WTC11 (cell line): Measurements from ENCODE around the gene DCLK2. TPM values are rescaled to one million over a fixed set of nuclear protein-coding genes. Genes with fewer than 3 reads are reported as not detected.

Experiments used
- ATAC-seq: fragments of 200-7000 bp; cut with Tn5 transposase; 2 replicates; pipeline ENCODE4 v1.10.0; 2021; ENCODE audit warnings: mild to moderate bottlenecking, moderate library complexity
- CTCF ChIA-PET: fragments of 300-600 bp; sonication (Branson Sonifier 250); formaldehyde crosslinking; loops from one replicate; lab custom pipeline; 2021; ENCODE audit warnings: antibody characterized with exemption; lab: Charles Lee
- POLR2A ChIA-PET: fragments of 350-600 bp; sonication (Branson Sonifier 250); formaldehyde crosslinking; loops from one replicate; lab custom pipeline; 2021; ENCODE audit warnings: antibody characterized with exemption; lab: Charles Lee
- DNase-seq: peaks from one replicate; pipeline ENCODE4 v3.0.0; 2021; ENCODE audit warnings: low spot score
- H3K27ac Mint-ChIP-seq: 2 replicates; pipeline ENCODE4 v1.8.0; 2021; ENCODE audit warnings: mixed read lengths
- H3K27me3 Mint-ChIP-seq: 2 replicates; pipeline ENCODE4 v1.8.0; 2021; ENCODE audit warnings: low read depth, mild to moderate bottlenecking, moderate library complexity, mixed read lengths
- H3K36me3 Mint-ChIP-seq: 2 replicates; pipeline ENCODE4 v1.8.0; 2021; ENCODE audit warnings: mixed read lengths
- H3K4me1 Mint-ChIP-seq: 2 replicates; pipeline ENCODE4 v1.8.0; 2022; ENCODE audit warnings: mixed read lengths
- H3K4me3 Mint-ChIP-seq: 2 replicates; pipeline ENCODE4 v1.8.0; 2021; ENCODE audit warnings: mild to moderate bottlenecking, moderate library complexity, mixed read lengths
- H3K9me3 Mint-ChIP-seq: 2 replicates; pipeline ENCODE4 v1.8.0; 2021; ENCODE audit warnings: mixed read lengths
- CDX4 ChIP-seq: fragments of 250-450 bp; sonication (Bioruptor Pico); IDR thresholded peaks from 2 replicates; pipeline ENCODE4 v1.9.0; 2021; ENCODE audit warnings: moderate library complexity, mild to moderate bottlenecking, inconsistent platforms, borderline replicate concordance
- ELF4 ChIP-seq: sonication (generic); formaldehyde crosslinking; IDR thresholded peaks from 2 replicates; pipeline ENCODE4 v1.8.1; 2022; ENCODE audit warnings: low read depth, mild to moderate bottlenecking, moderate library complexity, missing genetic modification reagents
- ERG ChIP-seq: fragments of 250-450 bp; sonication (Bioruptor Pico); IDR thresholded peaks from 2 replicates; pipeline ENCODE4 v1.8.0; 2021; ENCODE audit warnings: mild to moderate bottlenecking
- FOXP1 ChIP-seq: sonication (generic); formaldehyde crosslinking; IDR thresholded peaks from 2 replicates; pipeline ENCODE4 v1.8.0; 2022; ENCODE audit warnings: missing genetic modification reagents, mild to moderate bottlenecking, moderate library complexity, borderline replicate concordance
- GTF2I ChIP-seq: fragments of 250-450 bp; sonication (Bioruptor Pico); conservative IDR thresholded peaks from 2 replicates; pipeline ENCODE4 v1.4.0; 2021; ENCODE audit warnings: mild to moderate bottlenecking
- HMGA2 ChIP-seq: fragments of 250-450 bp; sonication (Bioruptor Pico); IDR thresholded peaks from 2 replicates; pipeline ENCODE4 v1.4.0; 2021; ENCODE audit warnings: mild to moderate bottlenecking, moderate library complexity
- KAT7 ChIP-seq: sonication (generic); formaldehyde crosslinking; IDR thresholded peaks from 2 replicates; pipeline ENCODE4 v1.8.1; 2023; ENCODE audit warnings: missing genetic modification reagents, mild to moderate bottlenecking, borderline replicate concordance
- MXD4 ChIP-seq: fragments of 250-450 bp; sonication (Bioruptor Pico); IDR thresholded peaks from 2 replicates; pipeline ENCODE4 v1.8.0; 2021; ENCODE audit warnings: mild to moderate bottlenecking, moderate library complexity, borderline replicate concordance
- NFE2L1 ChIP-seq: sonication (generic); formaldehyde crosslinking; IDR thresholded peaks from 2 replicates; pipeline ENCODE4 v1.8.1; 2023; ENCODE audit warnings: missing genetic modification reagents
- NR1H2 ChIP-seq: sonication (generic); formaldehyde crosslinking; IDR thresholded peaks from 2 replicates; pipeline ENCODE4 v1.9.0; 2021; ENCODE audit warnings: mild to moderate bottlenecking, moderate library complexity, missing genetic modification reagents
- NR2C2 ChIP-seq: sonication (generic); formaldehyde crosslinking; IDR thresholded peaks from 2 replicates; pipeline ENCODE4 v1.8.0; 2022; ENCODE audit warnings: mild to moderate bottlenecking, missing genetic modification reagents
- NR3C1 ChIP-seq: sonication (generic); formaldehyde crosslinking; conservative IDR thresholded peaks from 2 replicates; pipeline ENCODE4 v1.8.1; 2023; ENCODE audit warnings: low read depth, mild to moderate bottlenecking, missing genetic modification reagents
- TEAD1 ChIP-seq: sonication (generic); formaldehyde crosslinking; IDR thresholded peaks from 2 replicates; pipeline ENCODE4 v1.8.0; 2022; ENCODE audit warnings: mild to moderate bottlenecking, missing genetic modification reagents
- USF1 ChIP-seq: sonication (generic); formaldehyde crosslinking; IDR thresholded peaks from 2 replicates; pipeline ENCODE4 v1.8.0; 2022; ENCODE audit warnings: mild to moderate bottlenecking, missing genetic modification reagents
- ZBTB43 ChIP-seq: sonication (generic); formaldehyde crosslinking; IDR thresholded peaks from 2 replicates; pipeline ENCODE4 v1.8.1; 2023; ENCODE audit warnings: mild to moderate bottlenecking, missing genetic modification reagents
- ZNF138 ChIP-seq: sonication (generic); formaldehyde crosslinking; conservative IDR thresholded peaks from 2 replicates; pipeline ENCODE4 v1.8.1; 2022; ENCODE audit warnings: mild to moderate bottlenecking, moderate library complexity, missing genetic modification reagents
- ZNF263 ChIP-seq: sonication (generic); formaldehyde crosslinking; IDR thresholded peaks from 2 replicates; pipeline ENCODE4 v1.8.1; 2022; ENCODE audit warnings: low read depth, mild to moderate bottlenecking, moderate library complexity, missing genetic modification reagents
- ZNF396 ChIP-seq: fragments of 250-450 bp; sonication (Bioruptor Pico); IDR thresholded peaks from 2 replicates; pipeline ENCODE4 v1.8.0; 2021; ENCODE audit warnings: mild to moderate bottlenecking, moderate library complexity, borderline replicate concordance
- total RNA-seq: library from RNA; stranded (reverse); gene quantifications from 3 replicates; pipeline ENCODE4 v1.2.3, GENCODE V29; 2021
- TF ChIP-seq, protein P1 (sequence below): sonication (generic); formaldehyde crosslinking; IDR thresholded peaks from 2 replicates; pipeline ENCODE4 v1.8.1; 2023; ENCODE audit warnings: mild to moderate bottlenecking, moderate library complexity, missing genetic modification reagents
- TF ChIP-seq, protein P2 (sequence below): fragments of 250-450 bp; sonication (Bioruptor Pico); IDR thresholded peaks from 2 replicates; pipeline ENCODE4 v2.1.2; 2022; ENCODE audit warnings: mild to moderate bottlenecking, moderate library complexity
- TF ChIP-seq, protein P3 (sequence below): sonication (generic); formaldehyde crosslinking; IDR thresholded peaks from 2 replicates; pipeline ENCODE4 v1.8.0; 2023; ENCODE audit warnings: mild to moderate bottlenecking, missing genetic modification reagents
- TF ChIP-seq, protein P4 (sequence below): sonication (generic); formaldehyde crosslinking; conservative IDR thresholded peaks from 2 replicates; pipeline ENCODE4 v1.8.1; 2022; ENCODE audit warnings: mild to moderate bottlenecking, missing genetic modification reagents
- TF ChIP-seq, protein P5 (sequence below): sonication (generic); formaldehyde crosslinking; IDR thresholded peaks from 2 replicates; pipeline ENCODE4 v1.8.1; 2023; ENCODE audit warnings: mild to moderate bottlenecking, missing genetic modification reagents, moderate library complexity
- TF ChIP-seq, protein P6 (sequence below): sonication (generic); formaldehyde crosslinking; IDR thresholded peaks from 2 replicates; pipeline ENCODE4 v1.8.0; 2022; ENCODE audit warnings: mild to moderate bottlenecking, missing genetic modification reagents

Gene DCLK2
- total RNA-seq, 1 experiment from 2014 or later: 0.17 TPM

DNA sequence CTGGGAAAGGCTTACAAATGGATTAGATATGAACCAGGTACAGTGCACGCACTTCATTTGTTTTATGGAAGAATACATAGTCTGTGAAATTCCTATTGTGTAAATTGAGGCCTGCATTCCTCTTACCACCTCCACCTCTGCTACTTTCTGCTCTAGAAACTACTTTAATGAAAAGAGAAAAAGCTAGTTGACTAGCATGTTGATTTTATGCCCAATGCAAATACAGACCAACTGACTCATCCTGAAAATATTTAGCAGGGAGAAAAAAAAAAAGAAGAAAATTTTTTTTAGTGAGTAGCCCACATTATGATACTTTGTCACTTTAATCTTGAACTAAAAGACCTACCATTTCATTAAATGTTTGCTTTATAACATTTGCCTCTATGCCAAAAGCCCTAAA is 41.2 kb downstream of the DCLK2 start:
- H3K4me1 Mint-ChIP-seq: peaks cover 10% of the 10 kb centered on the region
- ChIA-PET CTCF (interaction anchor here (0.7 kb wide), 1 partner anchor 43 kb away, joined by 3 read pairs; no protein-coding TSS in a partner anchor), POLR2A (no interaction called here)
- no peaks in the 10 kb centered on the region for H3K27me3 Mint-ChIP-seq
- H3K4me3 Mint-ChIP-seq: no peak overlapping the region
- ATAC-seq: no peak
- H3K27ac Mint-ChIP-seq: peak overlapping the region; percentile 74; the same call in 1 of the 2 replicates
- no peak for TF ChIP-seq FOXP1 (CRISPR knock-in tag)
- TF ChIP-seq ZNF138 (CRISPR knock-in tag): no peak
- TF ChIP-seq MXD4: no peak
- no peak for TF ChIP-seq CDX4
- TF ChIP-seq, protein P1, sequence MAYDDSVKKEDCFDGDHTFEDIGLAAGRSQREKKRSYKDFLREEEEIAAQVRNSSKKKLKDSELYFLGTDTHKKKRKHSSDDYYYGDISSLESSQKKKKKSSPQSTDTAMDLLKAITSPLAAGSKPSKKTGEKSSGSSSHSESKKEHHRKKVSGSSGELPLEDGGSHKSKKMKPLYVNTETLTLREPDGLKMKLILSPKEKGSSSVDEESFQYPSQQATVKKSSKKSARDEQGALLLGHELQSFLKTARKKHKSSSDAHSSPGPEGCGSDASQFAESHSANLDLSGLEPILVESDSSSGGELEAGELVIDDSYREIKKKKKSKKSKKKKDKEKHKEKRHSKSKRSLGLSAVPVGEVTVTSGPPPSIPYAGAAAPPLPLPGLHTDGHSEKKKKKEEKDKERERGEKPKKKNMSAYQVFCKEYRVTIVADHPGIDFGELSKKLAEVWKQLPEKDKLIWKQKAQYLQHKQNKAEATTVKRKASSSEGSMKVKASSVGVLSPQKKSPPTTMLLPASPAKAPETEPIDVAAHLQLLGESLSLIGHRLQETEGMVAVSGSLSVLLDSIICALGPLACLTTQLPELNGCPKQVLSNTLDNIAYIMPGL (CRISPR knock-in tag): no peak
- TF ChIP-seq ERG (CRISPR knock-in tag): no peak
- TF ChIP-seq, protein P2, sequence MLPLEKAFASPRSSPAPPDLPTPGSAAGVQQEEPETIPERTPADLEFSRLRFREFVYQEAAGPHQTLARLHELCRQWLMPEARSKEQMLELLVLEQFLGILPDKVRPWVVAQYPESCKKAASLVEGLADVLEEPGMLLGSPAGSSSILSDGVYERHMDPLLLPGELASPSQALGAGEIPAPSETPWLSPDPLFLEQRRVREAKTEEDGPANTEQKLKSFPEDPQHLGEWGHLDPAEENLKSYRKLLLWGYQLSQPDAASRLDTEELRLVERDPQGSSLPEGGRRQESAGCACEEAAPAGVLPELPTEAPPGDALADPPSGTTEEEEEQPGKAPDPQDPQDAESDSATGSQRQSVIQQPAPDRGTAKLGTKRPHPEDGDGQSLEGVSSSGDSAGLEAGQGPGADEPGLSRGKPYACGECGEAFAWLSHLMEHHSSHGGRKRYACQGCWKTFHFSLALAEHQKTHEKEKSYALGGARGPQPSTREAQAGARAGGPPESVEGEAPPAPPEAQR (CRISPR knock-in tag): no peak
- no peak for TF ChIP-seq ZNF396 (CRISPR knock-in tag)
- no peak for TF ChIP-seq NFE2L1 (CRISPR knock-in tag)
- TF ChIP-seq HMGA2 (CRISPR knock-in tag): no peak
- no peak for TF ChIP-seq NR1H2 (CRISPR knock-in tag)
- TF ChIP-seq GTF2I: no peak
- no peak for TF ChIP-seq ELF4 (CRISPR knock-in tag)
- peaks cover 25% of the 10 kb centered on the region for H3K9me3 Mint-ChIP-seq
- H3K36me3 Mint-ChIP-seq: peaks cover 9% of the 10 kb centered on the region; the same call in 1 of the 2 replicates
- no peak for DNase-seq

DNA sequence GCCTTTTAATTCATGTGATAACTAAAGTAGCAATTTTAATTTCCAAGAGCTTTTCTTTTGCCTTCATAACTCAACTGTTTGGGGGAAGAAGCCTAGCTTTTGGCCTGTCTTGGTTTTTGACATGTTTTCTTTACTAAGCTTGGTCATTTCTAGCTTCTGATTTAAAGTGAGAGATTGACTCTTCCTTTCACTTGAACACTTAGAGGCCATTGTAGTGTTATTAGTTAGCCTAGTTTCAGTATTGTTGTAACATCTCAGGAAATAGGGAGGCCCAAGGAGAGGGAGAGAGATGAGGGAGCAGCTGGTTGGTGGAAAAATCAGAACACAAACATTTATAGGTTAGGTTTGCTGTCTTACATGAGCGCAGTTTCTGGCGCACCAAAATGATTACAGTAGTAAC is 44.8 kb downstream of the DCLK2 start:
- H3K9me3 Mint-ChIP-seq: peaks cover 20% of the 10 kb centered on the region
- peaks cover 9% of the 10 kb centered on the region; the same call in 1 of the 2 replicates for H3K36me3 Mint-ChIP-seq
- ATAC-seq: no peak
- H3K27ac Mint-ChIP-seq: no peak overlapping the region
- peaks cover 10% of the 10 kb centered on the region for H3K4me1 Mint-ChIP-seq
- ChIA-PET CTCF (interaction anchor here (1.1 kb wide), 1 partner anchor 19 kb away, joined by 3 read pairs; no protein-coding TSS in a partner anchor), POLR2A (no interaction called here)
- H3K4me3 Mint-ChIP-seq: no peak overlapping the region
- TF ChIP-seq ZBTB43 (CRISPR knock-in tag): no peak
- TF ChIP-seq, protein P3, sequence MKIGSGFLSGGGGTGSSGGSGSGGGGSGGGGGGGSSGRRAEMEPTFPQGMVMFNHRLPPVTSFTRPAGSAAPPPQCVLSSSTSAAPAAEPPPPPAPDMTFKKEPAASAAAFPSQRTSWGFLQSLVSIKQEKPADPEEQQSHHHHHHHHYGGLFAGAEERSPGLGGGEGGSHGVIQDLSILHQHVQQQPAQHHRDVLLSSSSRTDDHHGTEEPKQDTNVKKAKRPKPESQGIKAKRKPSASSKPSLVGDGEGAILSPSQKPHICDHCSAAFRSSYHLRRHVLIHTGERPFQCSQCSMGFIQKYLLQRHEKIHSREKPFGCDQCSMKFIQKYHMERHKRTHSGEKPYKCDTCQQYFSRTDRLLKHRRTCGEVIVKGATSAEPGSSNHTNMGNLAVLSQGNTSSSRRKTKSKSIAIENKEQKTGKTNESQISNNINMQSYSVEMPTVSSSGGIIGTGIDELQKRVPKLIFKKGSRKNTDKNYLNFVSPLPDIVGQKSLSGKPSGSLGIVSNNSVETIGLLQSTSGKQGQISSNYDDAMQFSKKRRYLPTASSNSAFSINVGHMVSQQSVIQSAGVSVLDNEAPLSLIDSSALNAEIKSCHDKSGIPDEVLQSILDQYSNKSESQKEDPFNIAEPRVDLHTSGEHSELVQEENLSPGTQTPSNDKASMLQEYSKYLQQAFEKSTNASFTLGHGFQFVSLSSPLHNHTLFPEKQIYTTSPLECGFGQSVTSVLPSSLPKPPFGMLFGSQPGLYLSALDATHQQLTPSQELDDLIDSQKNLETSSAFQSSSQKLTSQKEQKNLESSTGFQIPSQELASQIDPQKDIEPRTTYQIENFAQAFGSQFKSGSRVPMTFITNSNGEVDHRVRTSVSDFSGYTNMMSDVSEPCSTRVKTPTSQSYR: no peak
- TF ChIP-seq TEAD1 (CRISPR knock-in tag): no peak
- no peak for TF ChIP-seq USF1
- no peak for TF ChIP-seq NR2C2 (CRISPR knock-in tag)
- no peak for TF ChIP-seq KAT7 (CRISPR knock-in tag)
- TF ChIP-seq, protein P4, sequence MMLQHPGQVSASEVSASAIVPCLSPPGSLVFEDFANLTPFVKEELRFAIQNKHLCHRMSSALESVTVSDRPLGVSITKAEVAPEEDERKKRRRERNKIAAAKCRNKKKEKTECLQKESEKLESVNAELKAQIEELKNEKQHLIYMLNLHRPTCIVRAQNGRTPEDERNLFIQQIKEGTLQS (CRISPR knock-in tag): no peak
- no peak for TF ChIP-seq NR3C1
- TF ChIP-seq, protein P5, sequence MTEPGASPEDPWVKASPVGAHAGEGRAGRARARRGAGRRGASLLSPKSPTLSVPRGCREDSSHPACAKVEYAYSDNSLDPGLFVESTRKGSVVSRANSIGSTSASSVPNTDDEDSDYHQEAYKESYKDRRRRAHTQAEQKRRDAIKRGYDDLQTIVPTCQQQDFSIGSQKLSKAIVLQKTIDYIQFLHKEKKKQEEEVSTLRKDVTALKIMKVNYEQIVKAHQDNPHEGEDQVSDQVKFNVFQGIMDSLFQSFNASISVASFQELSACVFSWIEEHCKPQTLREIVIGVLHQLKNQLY: no peak
- TF ChIP-seq, protein P6, sequence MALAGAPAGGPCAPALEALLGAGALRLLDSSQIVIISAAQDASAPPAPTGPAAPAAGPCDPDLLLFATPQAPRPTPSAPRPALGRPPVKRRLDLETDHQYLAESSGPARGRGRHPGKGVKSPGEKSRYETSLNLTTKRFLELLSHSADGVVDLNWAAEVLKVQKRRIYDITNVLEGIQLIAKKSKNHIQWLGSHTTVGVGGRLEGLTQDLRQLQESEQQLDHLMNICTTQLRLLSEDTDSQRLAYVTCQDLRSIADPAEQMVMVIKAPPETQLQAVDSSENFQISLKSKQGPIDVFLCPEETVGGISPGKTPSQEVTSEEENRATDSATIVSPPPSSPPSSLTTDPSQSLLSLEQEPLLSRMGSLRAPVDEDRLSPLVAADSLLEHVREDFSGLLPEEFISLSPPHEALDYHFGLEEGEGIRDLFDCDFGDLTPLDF (CRISPR knock-in tag): no peak
- no peak for TF ChIP-seq ZNF263 (CRISPR knock-in tag)
- DNase-seq: no peak
- H3K27me3 Mint-ChIP-seq: no peaks in the 10 kb centered on the region
